Small intestine (tissue), 7 donors: Measurements from ENCODE around the gene ADAMTS6. TPM values are rescaled to one million over a fixed set of nuclear protein-coding genes. Genes with fewer than 3 reads are reported as not detected.

Experiments used
- DNase-seq, 2 donors: peaks; one replicate each; pipeline versions ENCODE4 v3.0.0 to v3.0.0-alpha.2; 2013
- FAIRE-seq: peaks from 2 replicates; lab custom pipeline; 2012; peaks lifted over from hg19 to GRCh38; lab: Jason Lieb, UNC
- H3K27ac ChIP-seq, 3 donors: one replicate each; pipeline ENCODE4 v1.5.1; 2013; ENCODE audit warnings: low read length in 2 of 3, mild to moderate bottlenecking in 2 of 3, control low read depth in 1 of 3, inconsistent platforms in 1 of 3, low read depth in 1 of 3, moderate library complexity in 1 of 3
- H3K27me3 ChIP-seq, 3 donors: one replicate each; pipeline ENCODE4 v1.6.1; 2013; ENCODE audit warnings: low read length in 3 of 3, inconsistent platforms in 1 of 3; ENCODE audit not compliant: control insufficient read depth in 3 of 3, insufficient read depth in 3 of 3
- H3K36me3 ChIP-seq, 3 donors: one replicate each; pipeline ENCODE4 v1.6.1; 2013; ENCODE audit warnings: low read length in 3 of 3, inconsistent platforms in 1 of 3, low read depth in 1 of 3, mild to moderate bottlenecking in 1 of 3, moderate library complexity in 1 of 3; ENCODE audit not compliant: control insufficient read depth in 3 of 3, insufficient read depth in 2 of 3
- H3K4me1 ChIP-seq, 3 donors: one replicate each; pipeline ENCODE4 v1.6.1; 2013; ENCODE audit warnings: low read length in 2 of 3, inconsistent platforms in 1 of 3, low read depth in 1 of 3, mild to moderate bottlenecking in 1 of 3, moderate library complexity in 1 of 3; ENCODE audit not compliant: control insufficient read depth in 3 of 3, insufficient read depth in 2 of 3
- H3K4me3 ChIP-seq, 3 donors: one replicate each; pipeline ENCODE4 v1.5.1; 2013; ENCODE audit warnings: low read length in 3 of 3, control low read depth in 1 of 3, inconsistent platforms in 1 of 3, low read depth in 1 of 3, mild to moderate bottlenecking in 1 of 3, moderate library complexity in 1 of 3
- H3K9me3 ChIP-seq, 2 donors: one replicate each; pipeline ENCODE4 v1.6.1; 2013; ENCODE audit warnings: low read depth in 1 of 2, low read length in 1 of 2; ENCODE audit not compliant: control insufficient read depth in 2 of 2, insufficient read depth in 1 of 2
- WGBS, 3 donors: extraction: QIAGEN DNeasy Blood & Tissue Kit; methylation state at CpG; one replicate each; pipeline ENCODE4 v1.1.7; 2013; 5-methylcytosine and 5-hydroxymethylcytosine counted together
- polyA plus RNA-seq, 4 donors: library from polyadenylated mRNA; stranded (reverse) in 3 of 4; unstranded in 1 of 4; fragments of 200-250 nt in 3 of 4; fragments of 120-200 nt in 1 of 4; gene quantifications; one replicate each; pipeline versions ENCODE4 v1.2.1 to v1.2.3, GENCODE V29; 2013
- donor health status: healthy with polysubstance abuse.
- donor health status: control.
- donor health status: control.
- donor health status: Bipolar disorder and iron deficiency.
- donor health status: healthy.

ADAMTS6 gene
- polyA plus RNA-seq, 4 donors: 0.28 to 1.5 TPM; not detected in 2

DNA sequence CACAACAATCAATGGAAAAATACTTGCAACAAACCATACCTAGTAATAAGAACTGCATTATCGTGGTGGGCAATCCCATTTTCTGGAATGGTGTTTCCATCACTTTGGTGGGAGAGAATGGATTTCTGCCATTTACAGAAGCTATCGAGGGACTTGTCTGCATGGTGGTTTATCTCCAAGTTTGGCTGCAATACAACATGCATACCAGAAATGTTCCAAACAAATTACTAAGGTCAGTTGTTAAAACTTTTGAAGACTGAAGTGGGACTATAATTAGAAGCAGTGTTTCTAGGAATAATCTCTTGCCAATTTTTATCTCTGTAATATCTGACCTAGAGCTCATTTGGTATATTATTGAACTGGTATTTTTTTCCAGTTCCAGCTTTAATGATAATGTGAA is 30.3 kb downstream of the ADAMTS6 start:
- no peak for DNase-seq
- no peak for FAIRE-seq
- H3K4me3 ChIP-seq: no peak overlapping the region
- 73 to 92% (median 79%) methylated on average over 2 of the region's 2 CpGs for WGBS, 3 donors
- no peak overlapping the region for H3K27ac ChIP-seq
- H3K27me3 ChIP-seq: no peaks in the 10 kb centered on the region
- H3K4me1 ChIP-seq: no peaks in the 10 kb centered on the region
- H3K36me3 ChIP-seq: no peaks in the 10 kb centered on the region
- H3K9me3 ChIP-seq: no peaks in the 10 kb centered on the region

DNA sequence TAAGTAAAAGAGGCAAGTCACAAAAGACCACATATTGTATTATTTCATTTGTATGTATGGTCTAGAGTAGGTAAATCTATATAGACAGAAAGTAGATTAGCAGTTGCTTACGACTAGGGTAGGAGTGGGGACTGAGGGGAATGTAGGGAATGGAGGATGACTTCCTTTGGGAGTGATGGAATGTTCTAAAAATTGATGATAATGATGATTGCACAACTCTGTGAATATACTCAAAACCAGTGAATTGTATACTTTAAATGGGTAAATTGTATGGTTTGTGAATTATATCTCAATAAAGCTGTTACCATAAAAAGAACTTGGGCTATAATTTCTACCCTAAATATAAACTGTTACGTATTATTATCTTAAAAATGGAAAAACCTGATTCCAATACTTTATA is 35.0 kb downstream of the ADAMTS6 start:
- no peak for FAIRE-seq
- Histone ChIP-seq H3K9me3 (no peaks in the 10 kb centered on the region), H3K36me3 (no peaks in the 10 kb centered on the region)

DNA sequence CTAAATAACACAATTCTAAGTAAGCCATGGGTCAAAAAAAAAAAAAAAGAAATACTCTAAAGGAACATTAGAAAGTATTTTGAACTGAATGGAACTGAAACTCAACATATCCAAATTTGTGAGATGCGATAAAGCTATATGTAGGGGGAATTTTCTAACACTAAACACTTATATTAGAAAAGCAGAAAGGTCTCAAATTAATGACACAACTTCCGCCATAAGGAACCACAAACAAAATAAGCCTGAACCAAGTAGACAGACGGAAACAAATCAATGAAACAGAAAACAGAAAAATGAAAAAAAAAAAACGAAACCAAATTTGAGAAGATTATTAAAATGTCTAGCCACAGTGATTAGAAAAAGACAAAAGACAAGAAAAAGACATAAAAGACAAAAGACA is 39.9 kb downstream of the ADAMTS6 start:
- Histone ChIP-seq H3K4me1 (no peaks in the 10 kb centered on the region), H3K4me3 (no peak overlapping the region), H3K9me3 (no peaks in the 10 kb centered on the region), H3K27ac (no peak overlapping the region), H3K36me3 (no peaks in the 10 kb centered on the region), H3K27me3 (no peaks in the 10 kb centered on the region)
- 79 to 88% (median 84%) methylated on average over 4 of the region's 4 CpGs for WGBS, 3 donors
- DNase-seq (no peak), FAIRE-seq (peak; percentile 5)

More for the DNA sequence above, 35.0 kb downstream of the ADAMTS6 start:
- 85 to 90% (median 86%) methylated on average over 2 of the region's 2 CpGs for WGBS, 3 donors
- Histone ChIP-seq H3K4me1 (no peaks in the 10 kb centered on the region), H3K27me3 (no peaks in the 10 kb centered on the region), H3K27ac (no peak overlapping the region), H3K4me3 (no peak overlapping the region)
- DNase-seq: no peak

DNA sequence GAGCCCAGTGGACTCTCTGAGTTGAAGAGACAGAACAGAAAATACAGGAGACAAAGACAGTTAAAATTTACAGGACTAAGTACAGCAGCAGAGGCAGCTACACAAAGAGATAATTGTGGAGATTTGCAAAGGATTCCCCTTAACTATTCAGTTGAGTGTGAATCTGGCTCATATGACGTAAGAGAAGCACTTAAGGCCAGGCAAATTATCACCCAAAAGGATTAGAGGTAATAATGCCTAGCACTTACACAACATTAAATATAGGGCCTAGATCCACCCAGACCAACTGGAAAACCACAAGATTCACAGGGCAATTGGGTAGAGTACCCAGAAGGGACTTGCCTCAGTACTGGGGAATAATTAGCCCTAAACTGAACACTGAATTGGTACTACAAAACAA is 41.3 kb downstream of the ADAMTS6 start:
- WGBS, 3 donors: 91 to 93% (median 93%) methylated on average over 1 of the region's 1 CpG
- FAIRE-seq (no peak), DNase-seq (no peak)
- H3K27ac ChIP-seq: no peak overlapping the region
- no peaks in the 10 kb centered on the region for H3K36me3 ChIP-seq
- no peak overlapping the region for H3K4me3 ChIP-seq
- no peaks in the 10 kb centered on the region for H3K9me3 ChIP-seq
- no peaks in the 10 kb centered on the region for H3K4me1 ChIP-seq
- H3K27me3 ChIP-seq: no peaks in the 10 kb centered on the region

DNA sequence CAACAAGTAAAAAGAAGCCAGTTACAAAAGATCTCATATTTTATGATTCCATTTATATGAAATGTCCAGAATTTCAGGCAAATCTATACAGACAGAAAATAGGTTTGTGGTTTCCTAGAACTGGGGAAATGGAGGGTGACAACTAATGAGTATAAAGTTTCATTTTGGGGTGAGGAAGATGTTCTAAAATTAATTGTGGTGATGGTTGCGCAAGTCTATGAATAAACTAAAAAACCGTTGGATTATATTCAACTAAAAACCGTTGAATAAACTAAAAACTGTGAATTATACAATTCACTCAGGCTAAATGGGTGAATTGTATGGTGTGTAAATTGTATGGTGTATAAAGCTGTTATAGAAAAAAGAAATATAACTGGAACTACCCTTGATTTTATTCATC is 47.6 kb downstream of the ADAMTS6 start:
- Histone ChIP-seq H3K27ac (no peak overlapping the region), H3K27me3 (no peaks in the 10 kb centered on the region), H3K4me3 (no peak overlapping the region), H3K36me3 (no peaks in the 10 kb centered on the region), H3K9me3 (no peaks in the 10 kb centered on the region), H3K4me1 (no peaks in the 10 kb centered on the region)
- WGBS, 3 donors: 78 to 90% (median 84%) methylated on average over 3 of the region's 3 CpGs
- FAIRE-seq (no peak), DNase-seq (no peak)

DNA sequence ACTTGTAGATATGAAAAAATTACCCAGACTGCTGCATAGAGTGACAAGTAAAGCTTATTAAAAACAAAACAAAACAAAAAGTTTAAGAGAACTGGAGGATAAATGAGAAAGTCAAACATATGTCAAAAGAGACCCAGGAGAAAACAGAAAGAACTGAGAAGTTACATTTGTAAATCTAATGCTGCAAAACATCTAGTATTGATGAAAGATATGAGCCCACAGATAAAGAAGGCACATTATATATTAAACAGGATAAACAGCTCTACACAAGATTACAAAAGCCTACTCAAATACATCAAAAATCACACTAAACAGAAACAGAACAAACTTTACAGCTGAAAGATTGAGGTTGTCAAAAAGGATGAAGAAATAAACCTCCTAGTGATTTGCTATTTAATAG is 55.1 kb downstream of the ADAMTS6 start:
- no peaks in the 10 kb centered on the region for H3K27me3 ChIP-seq
- FAIRE-seq (no peak), DNase-seq (no peak)
- no peaks in the 10 kb centered on the region for H3K4me1 ChIP-seq
- H3K4me3 ChIP-seq: no peak overlapping the region
- H3K9me3 ChIP-seq: peaks cover 0 to 5% of the 10 kb centered on the region in 2 donors
- no peaks in the 10 kb centered on the region for H3K36me3 ChIP-seq
- H3K27ac ChIP-seq: no peak overlapping the region

DNA sequence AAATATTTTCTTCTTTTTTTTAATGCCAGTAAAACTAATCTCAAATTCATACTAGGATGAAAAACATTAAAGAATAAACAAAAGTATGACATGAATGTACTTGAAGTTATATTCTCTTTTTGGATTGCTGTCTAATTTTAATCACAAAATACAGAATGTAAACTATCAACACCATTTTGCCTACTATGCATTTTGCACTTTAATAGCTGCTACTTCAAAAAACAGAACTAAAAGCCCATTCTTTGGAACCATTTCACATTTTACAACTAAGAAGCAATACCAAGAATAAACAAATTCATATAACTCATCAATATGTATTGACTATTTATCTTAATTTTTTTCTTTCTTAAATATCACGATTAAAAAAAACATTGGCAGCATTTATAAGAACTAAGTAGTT is 58.1 kb downstream of the ADAMTS6 start:
- DNase-seq: no peak
- FAIRE-seq: no peak
- WGBS, 3 donors: 74 to 77% (median 77%) methylated on average over 1 of the region's 1 CpG

DNA sequence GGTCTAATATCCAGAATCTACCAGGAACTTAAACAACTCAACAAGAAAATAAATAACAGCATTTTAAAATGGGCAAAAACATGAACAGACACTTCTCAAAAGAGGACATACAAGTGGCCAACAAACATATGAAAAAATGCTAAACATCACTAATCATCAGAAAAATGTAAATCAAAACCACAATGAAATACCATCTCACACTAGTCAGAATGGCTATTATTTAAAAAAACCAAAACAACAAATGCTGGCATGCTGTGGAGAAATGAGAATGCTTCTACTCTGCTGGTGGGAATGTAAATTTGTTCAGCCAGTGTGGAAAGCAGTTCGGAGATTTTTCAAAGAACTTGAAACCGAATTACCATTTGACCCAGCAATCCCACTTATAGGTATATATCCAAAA is 63.1 kb downstream of the ADAMTS6 start:
- FAIRE-seq (no peak), DNase-seq (no peak)
- no peak overlapping the region for H3K4me3 ChIP-seq
- no peaks in the 10 kb centered on the region for H3K27me3 ChIP-seq
- H3K9me3 ChIP-seq: peaks cover 0 to 10% of the 10 kb centered on the region in 2 donors
- 91 to 92% (median 92%) methylated on average over 2 of the region's 2 CpGs for WGBS, 3 donors
- no peaks in the 10 kb centered on the region for H3K4me1 ChIP-seq
- no peaks in the 10 kb centered on the region for H3K36me3 ChIP-seq
- H3K27ac ChIP-seq: no peak overlapping the region

More for the DNA sequence above, 58.1 kb downstream of the ADAMTS6 start:
- Histone ChIP-seq H3K4me1 (no peaks in the 10 kb centered on the region), H3K9me3 (peaks cover 0 to 9% of the 10 kb centered on the region in 2 donors), H3K27me3 (no peaks in the 10 kb centered on the region), H3K36me3 (no peaks in the 10 kb centered on the region), H3K27ac (no peak overlapping the region), H3K4me3 (no peak overlapping the region)

DNA sequence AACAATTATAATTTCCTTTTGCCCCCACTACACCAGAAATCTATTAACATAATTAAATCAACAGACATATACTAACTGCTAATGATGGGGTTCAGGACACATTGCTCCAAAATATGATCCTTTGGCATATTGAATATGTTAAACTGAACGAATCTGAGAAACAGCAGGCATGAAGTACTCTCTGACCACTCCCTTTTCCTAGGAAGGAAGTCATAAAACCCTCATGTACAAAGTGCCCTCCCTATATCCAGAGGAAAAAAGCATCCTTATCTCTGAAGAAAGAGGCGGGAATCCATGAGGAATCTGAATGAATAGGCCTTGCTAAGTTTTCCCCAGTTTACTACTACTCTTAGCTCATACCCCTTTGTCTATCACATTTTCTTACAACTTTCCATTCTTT is 67.9 kb downstream of the ADAMTS6 start:
- H3K36me3 ChIP-seq: no peaks in the 10 kb centered on the region
- no peak overlapping the region for H3K4me3 ChIP-seq
- peaks cover 0 to 3% of the 10 kb centered on the region in 2 donors for H3K9me3 ChIP-seq
- FAIRE-seq (no peak), DNase-seq (peak in 1 of 2 donors; percentile 10)
- no peaks in the 10 kb centered on the region for H3K4me1 ChIP-seq
- 31 to 63% (median 41%) methylated on average over 2 of the region's 2 CpGs for WGBS, 3 donors
- no peaks in the 10 kb centered on the region for H3K27me3 ChIP-seq
- H3K27ac ChIP-seq: no peak overlapping the region
